Activated CD4-positive, CD25-positive, alpha-beta regulatory T cell (primary cell): ENCODE results near the gene GDF7.

ENCODE experiments used
- DNase-seq, 4 experiments: peaks; one replicate each; lab custom pipeline; 2025; lab: John Stamatoyannopoulos, UW

GDF7 gene

GRCh38 chr2:20666304-20667150 lies at the start of gene GDF7:
TSS of gene GDF7 (plus strand) at chr2:20667144. CDS start at chr2:20667240, 96 bp downstream.
- no peak for DNase-seq

- DNase-seq: no peak
Measured at GRCh38 chr2:20617892-20618467, 49.0 kb upstream of the GDF7 start.

GRCh38 chr2:20618468-20618885 lies 48.5 kb upstream of the GDF7 start:
- DNase-seq: no peak

GRCh38 chr2:20618886-20619521 lies 47.9 kb upstream of the GDF7 start:
- DNase-seq: no peak

- no peak for DNase-seq
Measured at GRCh38 chr2:20619624-20620024, 47.3 kb upstream of the GDF7 start.

- no peak for DNase-seq
Measured at GRCh38 chr2:20620271-20620681, 46.7 kb upstream of the GDF7 start.

GRCh38 chr2:20620696-20621365 lies 46.1 kb upstream of the GDF7 start:
- DNase-seq: no peak

- no peak for DNase-seq
Measured at GRCh38 chr2:20621366-20622295, 45.3 kb upstream of the GDF7 start.

- no peak for DNase-seq
Measured at GRCh38 chr2:20622296-20622686, 44.7 kb upstream of the GDF7 start.

GRCh38 chr2:20622731-20623130 lies 44.2 kb upstream of the GDF7 start:
- no peak for DNase-seq

GRCh38 chr2:20623241-20623640 lies 43.7 kb upstream of the GDF7 start:
- no peak for DNase-seq

GRCh38 chr2:20623741-20624155 lies 43.2 kb upstream of the GDF7 start:
- no peak for DNase-seq

GRCh38 chr2:20624156-20624883 lies 42.6 kb upstream of the GDF7 start:
- DNase-seq: no peak

- DNase-seq: no peak
Measured at GRCh38 chr2:20624884-20625485, 42.0 kb upstream of the GDF7 start.

- DNase-seq: no peak
Measured at GRCh38 chr2:20625491-20626391, 41.2 kb upstream of the GDF7 start.

GRCh38 chr2:20626392-20626697 lies 40.6 kb upstream of the GDF7 start:
- no peak for DNase-seq

- no peak for DNase-seq
Measured at GRCh38 chr2:20626698-20627513, 40.0 kb upstream of the GDF7 start.

GRCh38 chr2:20627712-20628380 lies 39.1 kb upstream of the GDF7 start:
- no peak for DNase-seq
